ENCODE results near the gene KCP.

KCP gene

DNA sequence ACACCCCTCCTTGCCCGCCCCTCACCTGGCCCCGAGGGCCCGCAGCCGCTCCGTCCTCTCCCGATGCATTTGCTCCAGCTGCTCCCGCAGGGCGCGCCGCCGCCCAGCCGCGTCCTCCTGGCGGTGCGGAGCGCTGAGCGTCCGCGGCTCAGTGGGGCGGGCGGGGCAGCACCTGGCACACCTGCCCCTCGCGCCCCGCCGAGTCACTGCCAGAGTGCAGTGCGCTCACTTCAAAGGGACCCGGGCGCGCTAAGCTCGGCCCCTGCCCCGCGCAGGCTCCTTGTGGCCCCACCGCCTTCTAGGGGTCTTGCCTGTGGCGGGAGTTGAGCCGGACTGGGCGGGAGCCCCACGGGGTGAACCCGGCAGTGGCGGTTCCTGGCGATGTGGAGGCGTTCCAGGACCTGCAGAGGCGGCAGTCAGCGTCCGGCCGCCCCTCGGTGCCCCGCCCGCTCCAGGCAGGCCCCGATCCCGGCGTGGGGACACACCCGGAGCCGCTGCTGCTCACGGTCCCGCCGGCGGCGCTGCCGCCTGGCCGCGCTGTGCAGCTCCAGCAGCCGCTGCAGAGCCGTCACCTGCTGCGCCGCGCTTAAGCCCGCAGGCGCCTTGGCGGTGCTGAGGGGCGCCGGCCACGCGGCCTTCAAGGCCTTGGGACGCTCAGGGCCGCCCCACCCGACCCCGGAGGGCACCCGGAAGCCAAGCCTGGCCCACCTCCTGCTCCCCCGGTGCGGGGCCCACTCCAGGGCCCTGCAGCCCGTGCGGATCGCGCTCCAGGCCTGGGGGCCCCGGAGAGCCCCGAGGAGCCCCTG lies 41.2 kb downstream of the KCP start:
- DNase-seq: peak in 1 of 2 donors; percentile 21

DNA sequence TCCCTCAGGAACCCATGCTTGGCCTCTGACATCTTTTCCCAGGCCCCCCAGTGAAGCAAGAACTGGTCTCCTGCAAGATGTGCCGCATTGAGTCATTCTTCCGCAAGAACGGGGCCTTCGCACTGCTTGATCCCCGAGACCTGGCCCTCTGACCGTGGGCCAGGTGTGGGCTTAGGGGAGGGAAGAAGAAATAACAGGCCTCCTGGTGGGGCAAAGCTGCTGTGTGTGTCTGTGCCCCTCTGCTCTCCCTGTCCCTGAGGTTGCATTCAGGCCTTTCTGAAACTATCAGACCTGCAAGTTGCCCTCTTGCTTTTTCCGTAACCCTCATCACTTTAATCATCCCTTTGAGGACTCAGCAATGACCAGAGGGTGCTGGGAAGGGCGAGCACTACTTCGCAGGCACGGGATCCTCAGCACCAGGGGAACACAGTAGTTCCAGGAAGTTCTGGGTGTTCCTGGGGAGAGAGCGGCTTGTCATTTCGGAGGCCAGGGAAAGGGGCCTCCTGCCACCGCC lies 41.8 kb downstream of the KCP start:
- DNase-seq: no peak

DNA sequence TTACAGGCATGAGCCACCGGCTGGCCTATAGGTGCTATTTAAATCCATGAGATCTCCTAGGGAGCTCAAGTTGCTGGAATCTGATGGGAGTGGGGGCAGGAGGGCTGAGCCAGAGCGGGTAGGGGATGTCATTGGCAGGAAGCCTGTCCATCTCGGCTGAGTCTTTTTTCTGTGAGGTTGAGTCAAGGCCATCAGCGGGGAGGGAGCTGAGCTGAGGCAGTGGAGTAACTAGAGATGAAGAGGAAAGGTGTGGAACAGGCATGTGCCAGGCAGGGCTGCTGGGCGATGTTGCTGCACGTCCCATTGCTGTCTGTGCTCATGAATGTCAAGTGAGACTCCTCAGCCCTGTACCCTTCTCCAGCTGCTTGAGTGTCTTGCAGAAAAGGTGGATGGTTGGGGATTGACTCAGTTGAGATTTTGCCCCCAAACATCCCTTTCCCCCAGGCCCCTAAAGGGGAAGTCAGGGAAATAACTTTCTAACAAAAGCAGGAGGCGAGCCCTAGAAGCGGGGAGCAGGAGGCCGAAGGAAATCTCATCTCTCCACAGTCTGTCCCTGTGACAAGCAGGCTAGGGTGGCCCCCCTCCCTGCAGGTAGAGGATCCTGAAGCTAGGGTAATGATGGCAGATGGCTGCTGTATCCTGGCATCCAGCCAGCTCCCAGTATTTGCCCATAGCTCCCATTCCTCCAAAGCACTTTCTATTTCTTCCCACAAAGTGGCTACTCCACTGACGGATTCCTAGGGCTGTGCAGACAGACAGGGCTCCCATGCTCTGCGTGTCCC lies 42.5 kb downstream of the KCP start:
- no peak for DNase-seq

DNA sequence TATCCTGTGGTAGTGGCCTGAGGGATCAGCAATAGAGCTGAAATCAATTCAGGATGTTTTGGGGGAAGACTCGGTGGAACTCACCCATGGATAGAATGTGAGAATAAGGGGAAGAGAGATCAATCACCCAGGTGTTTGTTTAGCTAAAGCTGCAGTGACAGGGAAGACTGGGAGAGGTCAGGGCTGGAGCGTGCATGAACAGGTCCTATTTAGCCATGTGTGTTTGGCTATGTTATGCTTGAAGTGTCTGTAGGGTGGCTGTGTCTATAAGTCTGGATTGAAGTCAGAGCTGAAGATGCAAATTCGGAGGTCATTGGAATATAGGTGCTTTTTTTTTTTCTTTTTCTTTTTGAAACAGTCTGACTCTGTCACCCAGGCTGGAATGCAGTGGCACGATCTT lies 43.3 kb downstream of the KCP start:
- no peak for DNase-seq

DNA sequence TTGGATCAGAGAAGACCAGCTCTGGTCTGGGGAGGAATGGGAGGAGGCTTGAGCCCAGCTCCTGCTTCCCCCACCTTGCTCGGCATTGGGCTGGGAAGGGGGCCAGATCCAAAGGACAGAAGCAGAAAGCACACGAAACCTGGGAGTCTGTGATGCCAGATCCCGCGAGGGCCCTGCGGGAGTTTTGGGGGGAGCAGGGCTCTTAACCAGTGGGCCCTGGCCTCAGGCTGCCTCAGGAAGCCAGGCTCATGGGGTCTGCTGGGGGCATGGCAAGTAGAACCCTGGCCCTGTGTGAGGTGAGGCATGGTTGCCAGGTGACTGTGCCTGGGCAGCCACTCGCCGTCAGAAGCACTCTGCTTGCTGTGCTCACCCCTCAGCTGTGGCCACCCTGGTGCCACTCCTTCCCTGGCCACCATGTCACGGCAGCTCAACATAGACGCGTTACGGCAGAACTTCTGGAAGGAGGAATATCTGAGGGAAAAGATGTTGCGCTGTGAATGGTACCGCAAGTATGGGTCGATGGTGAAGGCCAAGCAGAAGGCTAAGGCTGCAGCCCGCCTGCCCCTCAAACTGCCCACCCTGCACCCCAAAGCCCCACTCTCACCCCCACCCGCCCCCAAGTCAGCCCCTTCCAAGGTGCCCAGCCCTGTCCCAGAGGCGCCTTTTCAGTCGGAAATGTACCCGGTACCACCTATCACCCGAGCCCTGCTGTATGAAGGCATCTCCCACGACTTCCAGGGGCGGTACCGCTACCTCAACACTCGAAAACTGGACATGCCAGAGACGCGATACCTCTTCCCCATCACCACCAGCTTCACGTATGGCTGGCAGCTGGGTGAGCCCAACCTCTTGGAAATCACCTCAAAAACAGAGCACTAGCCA lies 44.3 kb downstream of the KCP start:
- DNase-seq: no peak

DNA sequence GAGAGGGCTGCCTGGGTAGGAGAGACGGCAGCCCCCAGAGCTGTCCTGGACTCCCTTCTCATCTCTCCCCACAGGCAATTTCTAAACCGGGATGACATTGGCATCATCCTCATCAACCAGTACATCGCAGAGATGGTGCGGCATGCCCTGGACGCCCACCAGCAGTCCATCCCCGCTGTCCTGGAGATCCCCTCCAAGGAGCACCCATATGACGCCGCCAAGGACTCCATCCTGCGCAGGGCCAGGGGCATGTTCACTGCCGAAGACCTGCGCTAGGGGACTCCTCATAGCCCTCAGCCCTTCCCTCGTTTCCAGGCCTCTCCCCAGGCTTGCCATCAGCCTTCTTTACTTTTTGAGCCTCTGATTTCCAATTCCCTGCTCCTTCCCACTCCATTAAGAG lies 45.2 kb downstream of the KCP start:
- DNase-seq: no peak

DNA sequence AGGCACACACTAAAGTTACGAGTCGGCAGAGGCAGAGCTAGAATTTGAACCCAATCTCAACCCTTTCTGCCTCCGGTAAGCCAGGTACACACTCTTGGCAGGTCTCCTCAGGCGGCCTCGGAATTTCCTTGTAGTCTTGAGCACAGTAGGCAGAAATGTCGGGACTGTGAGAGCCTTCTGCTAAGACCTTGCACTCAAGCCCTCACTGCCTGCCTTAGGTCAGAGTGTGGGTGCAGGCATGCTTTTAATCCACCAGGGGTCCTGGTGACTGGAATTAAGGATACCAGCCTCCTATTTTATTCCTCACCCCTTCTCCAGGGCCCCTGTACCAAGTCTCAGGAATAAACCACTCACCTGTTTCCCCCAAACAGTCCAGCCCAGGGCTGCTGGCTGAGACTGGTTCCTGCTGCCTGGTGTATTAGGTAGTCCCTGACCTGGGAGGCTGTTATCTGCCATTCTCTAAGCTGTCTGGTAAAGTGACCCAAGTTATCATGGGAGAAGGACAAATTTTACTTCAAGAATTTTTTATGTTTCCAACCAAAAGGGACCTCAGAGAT lies 47.0 kb downstream of the KCP start:
- DNase-seq: no peak

DNA sequence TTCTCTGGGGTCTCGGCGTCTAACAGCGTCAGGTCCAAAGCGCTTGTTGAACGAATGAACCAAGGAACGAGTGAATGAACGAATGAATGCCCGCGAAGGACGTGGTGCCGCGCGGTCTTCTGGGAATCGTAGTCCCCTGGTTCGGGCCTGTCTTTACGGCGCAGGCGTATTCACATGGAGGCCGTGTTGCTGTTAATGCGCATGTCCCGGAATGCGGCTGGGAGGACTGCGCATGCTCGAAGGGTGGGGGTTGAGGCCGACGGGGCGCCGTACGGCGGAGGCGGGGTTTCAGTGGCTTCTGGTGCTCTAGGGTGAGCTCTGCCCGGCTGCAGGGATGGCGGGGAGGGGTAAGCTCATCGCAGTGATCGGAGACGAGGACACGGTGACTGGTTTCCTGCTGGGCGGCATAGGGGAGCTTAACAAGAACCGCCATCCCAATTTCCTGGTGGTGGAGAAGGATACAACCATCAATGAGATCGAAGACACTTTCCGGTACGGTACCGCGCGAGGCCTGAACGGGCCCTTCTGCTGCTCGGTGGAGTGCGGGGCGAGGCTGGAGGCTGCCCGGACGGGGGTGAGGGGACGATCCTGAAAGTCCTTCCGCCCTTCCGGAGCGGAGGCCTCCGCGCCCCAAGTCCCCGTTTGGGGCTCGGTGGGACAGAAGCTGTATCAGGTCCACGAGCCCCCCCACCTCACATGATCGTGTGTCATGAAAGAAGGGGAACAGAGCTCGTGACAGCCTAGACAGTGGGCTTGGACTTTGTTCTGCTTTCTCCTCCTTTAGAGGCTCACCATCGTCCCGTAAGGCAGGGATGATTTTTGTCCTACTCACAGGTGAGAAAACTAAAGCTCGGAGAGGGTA lies 47.7 kb downstream of the KCP start, which contains the start of gene ATP6V1F:
ATP6V1F (plus strand) TSS at position 286 of the 862 bp plus-strand sequence; CDS start at position 335, 49 bp downstream.
- DNase-seq: peak; percentile 97 to 98

DNA sequence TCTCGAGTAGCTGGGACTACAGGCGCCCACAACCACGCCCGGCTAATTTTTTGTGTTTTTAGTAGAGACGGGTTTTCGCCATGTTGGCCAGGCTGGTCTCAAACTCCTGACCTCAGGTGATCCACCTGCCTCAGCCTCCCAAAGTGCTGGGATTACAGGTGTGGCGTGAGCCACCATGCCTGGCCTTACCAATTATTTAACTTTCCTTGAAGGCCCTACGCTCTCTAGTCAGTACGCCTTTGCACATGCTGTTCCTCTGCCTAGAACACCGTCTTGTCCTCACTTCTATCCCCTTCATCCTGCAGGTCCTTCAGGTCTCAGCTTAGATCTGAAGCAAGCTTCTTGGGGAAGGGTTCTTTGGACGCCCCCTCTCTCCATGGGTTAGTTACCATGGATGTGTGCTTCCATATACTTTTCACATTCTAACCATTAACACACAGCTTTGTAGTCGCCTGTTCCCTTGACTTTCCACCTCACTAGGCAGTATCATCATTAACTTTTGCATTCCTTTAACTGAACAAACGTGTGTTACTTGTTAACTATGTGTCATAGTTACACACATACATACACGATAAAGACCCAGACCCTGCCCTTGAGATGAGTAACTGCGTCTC lies 48.4 kb downstream of the KCP start:
- DNase-seq: no peak

DNA sequence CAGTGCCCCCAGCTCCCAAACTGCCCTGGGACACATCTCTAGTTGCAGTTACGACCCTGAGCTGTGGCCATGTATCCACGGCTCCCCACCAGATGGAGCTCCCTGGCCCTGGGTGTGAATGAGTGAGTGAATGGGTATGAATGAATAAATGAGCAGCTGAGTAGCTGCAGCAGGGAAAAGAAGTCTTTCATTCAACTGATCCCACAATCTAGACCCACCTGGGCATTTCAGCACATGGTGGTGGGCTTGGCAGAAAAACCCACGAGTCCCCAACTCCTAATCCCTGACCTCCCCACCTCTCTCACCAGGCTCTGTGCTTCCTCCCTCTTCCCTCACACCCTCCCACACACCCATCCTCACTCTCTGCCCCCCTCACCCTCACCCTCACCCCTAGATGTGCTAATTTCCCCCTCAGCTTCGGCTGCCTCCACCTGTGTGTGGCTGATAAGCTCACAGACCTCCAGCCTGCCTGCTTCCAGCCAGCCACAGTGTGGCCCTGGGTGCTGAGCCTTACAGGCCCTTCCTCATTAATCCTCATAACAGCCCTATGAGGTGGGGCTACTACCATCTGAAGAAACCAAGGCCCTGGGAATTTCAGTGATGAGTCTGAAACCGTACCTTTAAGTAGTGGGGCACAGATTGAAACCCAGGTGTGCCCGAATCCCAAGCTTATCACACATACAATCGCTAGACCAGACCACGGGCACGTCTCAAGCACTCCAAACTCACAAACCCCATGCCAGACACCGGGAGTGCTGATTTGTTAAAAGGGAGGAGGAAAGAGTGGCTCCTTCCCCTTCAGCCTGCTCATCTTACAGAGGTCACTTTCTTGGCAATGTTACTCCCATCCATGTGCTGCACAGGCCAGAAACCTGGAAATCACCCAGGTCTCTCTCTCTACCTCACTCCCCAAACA lies 50.1 kb downstream of the KCP start:
- no peak for DNase-seq

DNA sequence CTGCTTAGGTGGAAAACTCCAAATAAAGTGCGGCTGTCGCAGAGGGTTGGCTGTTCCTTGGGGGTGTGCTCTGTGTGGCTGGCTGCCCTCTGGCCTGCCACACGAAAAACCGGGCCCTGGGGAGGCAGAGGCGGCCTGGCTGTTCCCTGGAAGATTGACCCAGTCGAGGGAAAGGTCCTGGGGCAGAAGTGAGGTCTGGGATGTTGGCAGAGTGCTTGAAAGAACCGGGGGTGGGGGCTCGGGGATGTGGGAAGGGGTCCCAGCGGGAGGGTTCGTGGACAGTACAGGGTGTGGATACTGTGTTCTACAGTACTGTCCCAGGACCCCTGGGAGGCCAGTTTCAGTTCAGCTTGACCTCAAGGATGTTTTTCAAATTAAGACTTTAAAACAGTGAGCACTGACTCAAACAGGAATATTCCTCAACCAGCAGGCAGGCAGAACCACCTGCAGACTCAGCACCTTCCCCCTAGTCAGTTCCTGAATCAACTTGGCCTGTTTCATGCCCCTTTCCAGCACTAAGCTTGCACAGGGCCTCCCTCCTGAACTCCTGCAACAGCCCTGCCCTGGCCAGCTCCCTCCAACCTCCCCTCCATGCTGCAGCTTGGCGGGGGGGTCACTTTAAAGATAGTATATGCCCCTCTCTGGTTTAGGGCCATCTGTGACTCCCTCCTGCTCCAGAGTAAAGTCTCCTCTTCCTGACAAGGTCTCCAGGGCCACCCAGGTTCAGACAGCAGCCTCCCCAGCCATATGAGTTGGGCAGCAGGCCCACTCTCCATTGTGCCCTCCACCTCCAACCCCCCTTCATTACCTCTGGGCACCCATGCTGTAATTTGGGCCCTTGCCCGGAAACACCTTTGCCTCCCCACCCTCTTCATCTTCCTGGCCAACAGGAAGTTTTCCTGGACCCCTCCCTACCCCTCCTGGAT lies 51.0 kb downstream of the KCP start:
- no peak for DNase-seq

DNA sequence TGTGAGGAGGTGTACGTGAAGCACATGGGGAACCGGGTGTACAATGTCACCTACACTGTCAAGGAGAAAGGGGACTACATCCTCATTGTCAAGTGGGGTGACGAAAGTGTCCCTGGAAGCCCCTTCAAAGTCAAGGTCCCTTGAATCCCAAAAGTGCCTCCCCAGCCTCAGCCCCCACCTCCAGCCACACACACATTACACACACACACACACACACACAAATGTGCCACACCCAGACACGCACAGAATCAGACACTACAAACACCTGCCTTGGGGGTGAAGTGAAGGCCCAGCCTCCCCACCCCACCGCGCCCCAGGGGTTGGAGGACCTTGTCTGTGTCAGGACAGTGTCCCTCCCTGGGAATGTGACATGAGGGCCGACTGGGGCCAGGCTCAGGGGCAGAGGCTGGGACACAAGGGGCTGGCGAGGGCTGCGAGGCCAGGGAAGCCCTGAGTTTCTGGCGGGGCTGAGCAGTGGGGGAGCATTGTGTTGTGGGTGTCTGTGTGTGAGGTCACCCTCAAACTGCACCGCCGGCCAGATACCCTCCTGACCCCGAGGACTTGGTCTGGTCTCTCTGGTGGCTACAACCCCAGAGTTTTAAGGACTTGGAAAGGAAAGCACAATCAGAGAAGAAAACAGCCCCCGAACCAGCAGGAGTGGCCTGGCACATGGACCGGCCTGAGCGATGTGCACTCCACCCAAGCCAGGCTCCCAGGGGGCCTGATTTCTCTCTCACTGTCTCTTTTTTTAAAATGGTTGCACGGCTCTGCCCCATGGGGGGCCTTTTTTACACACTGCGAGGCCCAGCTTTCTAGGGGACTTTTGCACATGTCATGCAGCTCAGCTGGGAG lies 51.9 kb downstream of the KCP start:
- DNase-seq: no peak

DNA sequence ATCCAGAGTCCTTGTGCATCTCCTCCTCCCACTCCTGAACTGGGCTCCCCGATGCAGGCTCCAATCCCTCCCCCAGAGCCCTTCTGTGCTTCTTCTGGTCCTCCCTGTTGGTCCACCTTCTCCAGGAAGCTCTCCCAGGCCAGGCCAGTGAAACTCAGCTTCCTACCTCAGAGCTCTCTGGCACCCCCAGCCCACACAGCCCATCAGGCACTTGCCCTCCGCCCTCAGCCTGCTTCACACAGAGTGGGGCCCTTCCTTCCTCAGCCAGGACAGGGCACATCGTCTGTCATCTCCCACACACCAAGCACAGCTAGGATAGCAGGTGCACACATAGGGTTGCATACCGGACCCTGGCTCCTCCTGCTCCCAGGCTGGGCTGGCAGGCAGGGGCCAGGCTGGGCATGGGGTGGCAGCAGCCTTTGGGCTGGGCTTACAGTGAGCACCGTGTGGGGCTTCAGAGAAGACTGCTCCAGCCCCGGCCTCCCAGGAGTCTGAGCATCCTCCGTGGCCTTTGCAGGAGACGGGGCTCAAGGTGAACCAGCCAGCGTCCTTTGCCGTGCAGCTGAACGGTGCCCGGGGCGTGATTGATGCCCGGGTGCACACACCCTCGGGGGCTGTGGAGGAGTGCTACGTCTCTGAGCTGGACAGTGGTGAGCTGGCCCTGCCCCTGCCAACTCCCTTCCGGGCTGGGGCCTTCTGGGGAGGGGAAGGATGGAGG lies 54.3 kb downstream of the KCP start:
- no peak for DNase-seq

DNA sequence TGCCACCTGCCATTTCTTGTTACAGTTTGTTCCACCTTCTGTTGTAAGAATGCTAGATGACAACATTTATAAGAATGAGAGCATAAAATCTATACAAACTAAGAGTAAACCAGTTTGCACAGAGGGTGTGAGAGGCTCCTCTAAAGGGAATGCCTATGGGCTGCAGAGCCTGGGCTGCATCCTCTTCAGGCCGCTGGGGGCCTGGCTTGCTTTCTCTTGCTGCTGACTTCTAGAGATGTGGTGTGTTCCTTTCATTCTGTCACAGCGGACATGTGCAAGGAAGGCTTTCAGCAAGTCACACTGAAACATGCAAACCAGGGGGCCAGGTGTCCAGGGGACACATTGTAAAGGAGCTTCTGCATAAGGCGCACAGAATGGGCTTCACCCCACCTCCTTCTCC lies 55.0 kb downstream of the KCP start:
- DNase-seq: no peak

DNA sequence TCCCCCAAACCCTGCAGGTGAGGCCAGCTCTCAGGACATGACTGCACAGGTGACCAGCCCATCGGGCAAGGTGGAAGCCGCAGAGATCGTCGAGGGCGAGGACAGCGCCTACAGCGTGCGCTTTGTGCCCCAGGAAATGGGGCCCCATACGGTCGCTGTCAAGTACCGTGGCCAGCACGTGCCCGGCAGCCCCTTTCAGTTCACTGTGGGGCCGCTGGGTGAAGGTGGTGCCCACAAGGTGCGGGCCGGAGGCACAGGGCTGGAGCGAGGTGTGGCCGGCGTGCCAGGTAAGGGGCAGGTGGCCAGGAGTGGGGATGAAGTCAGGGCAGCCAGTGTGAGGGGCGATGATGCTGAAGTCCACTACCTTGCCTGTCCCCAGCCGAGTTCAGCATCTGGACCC lies 56.1 kb downstream of the KCP start:
- no peak for DNase-seq

DNA sequence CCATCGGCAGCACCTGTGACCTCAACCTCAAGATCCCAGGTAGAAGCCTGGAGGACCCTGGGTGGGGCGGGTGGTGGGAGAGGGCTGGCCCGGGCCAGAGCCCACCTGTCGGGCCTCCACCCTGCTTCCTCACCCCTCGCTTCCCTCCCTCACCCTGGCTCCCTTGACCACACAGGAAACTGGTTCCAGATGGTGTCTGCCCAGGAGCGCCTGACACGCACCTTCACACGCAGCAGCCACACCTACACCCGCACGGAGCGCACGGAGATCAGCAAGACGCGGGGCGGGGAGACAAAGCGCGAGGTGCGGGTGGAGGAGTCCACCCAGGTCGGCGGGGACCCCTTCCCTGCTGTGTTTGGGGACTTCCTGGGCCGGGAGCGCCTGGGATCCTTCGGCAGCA lies 56.7 kb downstream of the KCP start:
- no peak for DNase-seq
